Tibial nerve (tissue), 4 donors: ENCODE data around the gene PEAK3. TPM values are rescaled to one million over a fixed set of nuclear protein-coding genes. Genes with fewer than 3 reads are reported as not detected.

Experiments used
- DNase-seq, 2 donors: peaks; one replicate each; pipeline ENCODE4 v3.0.0-alpha.2; 2019; ENCODE audit warnings: low spot score in 2 of 2
- H3K27ac ChIP-seq, 4 donors: fragments of 200-600 bp; sonication (generic) in 3 of 4; one replicate each; pipeline ENCODE4 v1.5.1; 2017 to 2019; ENCODE audit warnings: mild to moderate bottlenecking in 1 of 4
- H3K27me3 ChIP-seq, 2 donors: fragments of 200-600 bp; sonication (generic) in 1 of 2; one replicate each; pipeline versions ENCODE4 v1.5.1 to v1.6.0; 2017 to 2019
- H3K36me3 ChIP-seq, 3 donors: fragments of 200-600 bp; sonication (generic); one replicate each; pipeline ENCODE4 v1.5.1; 2018 to 2019
- H3K4me1 ChIP-seq, 4 donors: fragments of 200-600 bp; sonication (generic) in 3 of 4; one replicate each; pipeline ENCODE4 v1.5.1; 2017 to 2019
- H3K4me3 ChIP-seq, 4 donors: fragments of 200-600 bp; sonication (generic) in 3 of 4; one replicate each; pipeline ENCODE4 v1.5.1; 2017 to 2019; ENCODE audit warnings: mild to moderate bottlenecking in 1 of 4, moderate library complexity in 1 of 4
- H3K9me3 ChIP-seq, 4 donors: fragments of 200-600 bp; sonication (generic) in 3 of 4; one replicate each; pipeline ENCODE4 v1.5.1; 2017 to 2019
- EP300 ChIP-seq, 2 donors: sonication (generic); formaldehyde crosslinking; IDR thresholded peaks; one replicate each; pipeline ENCODE4 v1.6.1; 2017; ENCODE audit warnings: antibody characterized with exemption in 2 of 2, mild to moderate bottlenecking in 1 of 2
- POLR2A ChIP-seq, 2 donors: fragments of 450-650 bp; IDR thresholded peaks; one replicate each; pipeline ENCODE4 v1.6.1; 2017; ENCODE audit warnings: antibody characterized with exemption in 2 of 2, mild to moderate bottlenecking in 2 of 2, moderate library complexity in 2 of 2
- WGBS, 2 donors: methylation state at CpG; one replicate each; pipeline ENCODE4 v1.1.5; 2018; 5-methylcytosine and 5-hydroxymethylcytosine counted together
- total RNA-seq, 4 donors: library from RNA; depleted of rRNA; stranded (reverse); fragments of >200 nt; gene quantifications; one replicate each; pipeline ENCODE4 v1.1.0, GENCODE V29; 2016
- TF ChIP-seq, protein P1 (sequence below), 5 experiments: fragments of 200-600 bp in 3 of 5; fragments of 450-650 bp in 2 of 5; sonication (generic) in 3 of 5; IDR thresholded peaks; one replicate each; pipeline ENCODE4 v1.5.1; 2016 to 2019; ENCODE audit warnings: antibody characterized with exemption in 5 of 5, mild to moderate bottlenecking in 3 of 5, moderate library complexity in 2 of 5

PEAK3 gene
- total RNA-seq, 4 donors from 2014 or later, result 0.42 to 4.2 (median 2.2) TPM

DNA sequence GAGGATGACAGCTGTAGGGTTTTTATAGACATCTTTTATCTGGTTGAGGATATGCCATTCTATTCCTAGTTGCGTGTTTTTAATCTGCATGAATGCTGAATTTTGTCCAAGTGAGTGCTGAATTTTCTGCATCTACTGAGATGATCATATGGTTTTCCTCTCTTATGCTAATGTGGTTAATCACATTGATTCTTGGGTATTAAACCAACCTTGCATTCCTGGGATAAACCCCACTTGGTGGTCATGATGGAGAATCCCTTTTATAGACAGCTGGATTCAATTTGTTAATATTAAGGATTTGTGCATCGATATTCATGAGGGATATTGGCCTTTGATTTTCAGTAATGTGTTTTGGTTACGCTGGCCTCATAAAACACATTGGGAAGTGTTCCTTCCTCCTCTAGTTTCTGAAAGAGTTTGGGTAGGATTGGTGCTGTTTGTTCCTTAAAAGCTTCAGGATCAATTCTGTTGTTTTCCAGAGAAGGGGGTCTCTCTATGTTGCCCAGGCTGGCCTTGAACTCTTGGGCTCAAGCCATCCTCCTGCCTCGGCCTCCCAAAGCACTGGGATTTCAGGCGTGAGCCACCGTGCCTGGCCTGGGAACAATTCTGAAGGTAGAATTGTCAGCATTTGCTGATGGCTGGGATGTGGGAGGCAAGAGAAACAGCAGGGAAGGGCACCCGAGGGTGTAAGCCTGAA is 33.3 kb upstream of the PEAK3 start:
- H3K9me3 ChIP-seq, result peaks cover 0 to 20% (median 1%) of the 10 kb centered on the region in 4 donors
- TF ChIP-seq, protein P1, sequence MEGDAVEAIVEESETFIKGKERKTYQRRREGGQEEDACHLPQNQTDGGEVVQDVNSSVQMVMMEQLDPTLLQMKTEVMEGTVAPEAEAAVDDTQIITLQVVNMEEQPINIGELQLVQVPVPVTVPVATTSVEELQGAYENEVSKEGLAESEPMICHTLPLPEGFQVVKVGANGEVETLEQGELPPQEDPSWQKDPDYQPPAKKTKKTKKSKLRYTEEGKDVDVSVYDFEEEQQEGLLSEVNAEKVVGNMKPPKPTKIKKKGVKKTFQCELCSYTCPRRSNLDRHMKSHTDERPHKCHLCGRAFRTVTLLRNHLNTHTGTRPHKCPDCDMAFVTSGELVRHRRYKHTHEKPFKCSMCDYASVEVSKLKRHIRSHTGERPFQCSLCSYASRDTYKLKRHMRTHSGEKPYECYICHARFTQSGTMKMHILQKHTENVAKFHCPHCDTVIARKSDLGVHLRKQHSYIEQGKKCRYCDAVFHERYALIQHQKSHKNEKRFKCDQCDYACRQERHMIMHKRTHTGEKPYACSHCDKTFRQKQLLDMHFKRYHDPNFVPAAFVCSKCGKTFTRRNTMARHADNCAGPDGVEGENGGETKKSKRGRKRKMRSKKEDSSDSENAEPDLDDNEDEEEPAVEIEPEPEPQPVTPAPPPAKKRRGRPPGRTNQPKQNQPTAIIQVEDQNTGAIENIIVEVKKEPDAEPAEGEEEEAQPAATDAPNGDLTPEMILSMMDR (IDR thresholded peaks at IDR 0.05), result no peak
- TF ChIP-seq EP300 (IDR thresholded peaks at IDR 0.05) (no peak), POLR2A (IDR thresholded peaks at IDR 0.05) (no peak)
- H3K4me1 ChIP-seq, result peaks cover 0 to 3% (median 0%) of the 10 kb centered on the region in 4 donors
- H3K27ac ChIP-seq, result no peak overlapping the region
- peaks cover 0 to under 1% (median 0%) of the 10 kb centered on the region in 3 donors for H3K36me3 ChIP-seq
- DNase-seq, result no peak
- H3K27me3 ChIP-seq, result peaks cover 0 to 48% of the 10 kb centered on the region in 2 donors
- H3K4me3 ChIP-seq, result no peak overlapping the region
- WGBS, 2 donors, result 81 to 85% methylated on average over 7 of the region's 7 CpGs

- Histone ChIP-seq H3K4me3 (no peak overlapping the region), H3K4me1 (peaks cover 0 to 5% (median 1%) of the 10 kb centered on the region in 4 donors), H3K9me3 (peaks cover 0 to 20% (median 1%) of the 10 kb centered on the region in 4 donors), H3K27ac (no peak overlapping the region), H3K36me3 (no peaks in the 10 kb centered on the region), H3K27me3 (peaks cover 0 to 69% of the 10 kb centered on the region in 2 donors)
- TF ChIP-seq, protein P1 (IDR thresholded peaks at IDR 0.05), result no peak
- TF ChIP-seq POLR2A (IDR thresholded peaks at IDR 0.05) (no peak), EP300 (IDR thresholded peaks at IDR 0.05) (no peak)
- DNase-seq, result no peak
- 40 to 45% methylated on average over 24 to 26 of the region's 28 CpGs for WGBS, 2 donors
Measured at GRCh38 chr19:2312820-2313501, 31.0 kb upstream of the PEAK3 start.

DNA sequence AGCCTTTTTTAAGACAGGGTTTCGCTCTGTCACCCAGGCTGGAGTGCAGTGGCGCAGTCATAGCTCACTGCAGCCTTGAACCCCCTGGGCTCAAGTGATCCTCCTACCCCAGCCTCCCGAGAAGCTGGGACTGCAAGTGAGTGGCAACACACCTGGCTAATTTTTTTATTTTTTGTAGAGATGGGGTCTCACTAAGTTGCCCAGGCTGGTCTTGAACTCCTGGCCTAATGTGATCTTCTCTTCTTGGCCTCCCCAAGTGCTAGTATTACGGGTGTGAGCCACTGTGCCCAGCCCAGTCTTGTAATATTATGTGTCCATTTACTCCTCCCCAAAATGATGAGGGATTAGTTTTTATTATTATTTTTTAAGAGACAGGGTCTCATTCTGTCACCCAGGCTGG is 29.1 kb upstream of the PEAK3 start:
- H3K4me1 ChIP-seq, result peaks cover 0 to 9% (median 1%) of the 10 kb centered on the region in 4 donors

GRCh38 chr19:2309734-2310362 is 27.9 kb upstream of the PEAK3 start:
- Histone ChIP-seq H3K27me3 (peaks cover 0 to 93% of the 10 kb centered on the region in 2 donors), H3K4me3 (no peak overlapping the region), H3K4me1 (peaks cover 0 to 9% (median 1%) of the 10 kb centered on the region in 4 donors), H3K9me3 (peaks cover 0 to 6% (median 0%) of the 10 kb centered on the region in 4 donors), H3K36me3 (no peaks in the 10 kb centered on the region), H3K27ac (no peak overlapping the region)
- 56 to 59% methylated on average over 13 to 17 of the region's 17 CpGs for WGBS, 2 donors
- no peak for TF ChIP-seq POLR2A (IDR thresholded peaks at IDR 0.05)
- TF ChIP-seq EP300 (IDR thresholded peaks at IDR 0.05), result no peak
- TF ChIP-seq, protein P1 (IDR thresholded peaks at IDR 0.05), result no peak
- no peak for DNase-seq

More for the DNA sequence above, 29.1 kb upstream of the PEAK3 start:
- no peak for DNase-seq
- no peaks in the 10 kb centered on the region for H3K36me3 ChIP-seq
- peaks cover 0 to 18% (median 1%) of the 10 kb centered on the region in 4 donors for H3K9me3 ChIP-seq
- peaks cover 0 to 87% of the 10 kb centered on the region in 2 donors for H3K27me3 ChIP-seq
- no peak overlapping the region for H3K4me3 ChIP-seq
- TF ChIP-seq EP300 (IDR thresholded peaks at IDR 0.05) (no peak), POLR2A (IDR thresholded peaks at IDR 0.05) (no peak)
- TF ChIP-seq, protein P1 (IDR thresholded peaks at IDR 0.05), result no peak
- H3K27ac ChIP-seq, result no peak overlapping the region
- 94 to 98% methylated on average over 4 of the region's 4 CpGs for WGBS, 2 donors
